ENCODE data around the gene PLCH1. TPM values are rescaled to one million over a fixed set of nuclear protein-coding genes. Genes with fewer than 3 reads are reported as not detected.

PLCH1 gene
- total and polyA plus RNA-seq, 2 of the 13 experiments (the other 11 are each of a cell fraction or from before 2014, with no cell fraction given): 2.0 to 3.0 TPM

DNA sequence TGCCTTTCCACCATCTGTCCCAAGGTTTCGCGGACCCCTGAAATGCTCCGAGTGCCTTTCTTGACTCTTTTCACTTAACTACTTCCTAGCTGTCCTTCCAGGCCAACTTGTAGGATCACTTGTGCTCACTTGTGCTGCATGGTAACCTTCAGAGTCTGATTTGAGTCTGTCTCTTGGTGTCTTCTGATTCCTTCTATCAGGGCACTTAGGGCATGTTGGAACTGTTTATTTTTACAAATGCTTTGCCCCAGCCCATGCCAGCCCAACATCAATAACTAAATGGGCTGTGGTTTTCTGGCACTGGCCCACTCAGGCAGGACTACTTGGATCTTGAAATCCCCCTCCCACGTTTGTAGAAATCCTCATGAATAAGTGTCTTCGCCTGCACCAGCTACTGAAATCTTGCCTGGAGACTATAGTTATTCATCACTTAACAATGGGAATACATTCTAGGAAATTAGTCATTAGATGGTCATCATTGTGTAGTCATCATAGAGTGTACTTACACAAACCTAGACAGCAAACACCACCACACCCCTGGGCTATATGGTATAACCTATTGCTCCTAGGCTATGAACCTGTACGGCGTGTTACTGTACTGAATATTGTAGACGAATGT, 328.3 kb downstream of the PLCH1 start:
- no peak overlapping the region for H3K27ac ChIP-seq (ENCODE audit: extremely low read length, insufficient read depth, low read length)
- H3K9ac ChIP-seq (ENCODE audit: insufficient read depth, low read depth, low read length): no peak overlapping the region
- intact Hi-C loops (cut with micrococcal nuclease; ENCODE audit: unreplicated experiment) (no loop called here), in situ Hi-C loops (cut with HindIII; ENCODE audit: extremely low pct_ligation_motif_present, low pct_unique_long_range_greater_than_20kb) (no loop called here)
- no peak overlapping the region for H3K4me3 ChIP-seq (replicated peaks in 1 of 3; ENCODE audit: insufficient read depth in 1 of 3, low read depth in 2 of 3, low read length in 3 of 3)
- DNase-seq (ENCODE audit: low spot score): no peak
- ChIA-PET CTCF (ENCODE audit: low intra/inter-chr PET ratio, low total read pairs) (no interaction called here), POLR2A (no interaction called here)
- no peaks in the 10 kb centered on the region for H4K20me1 ChIP-seq (ENCODE audit: insufficient read depth, low read length)
- WGBS (ENCODE audit: low lambda C conversion rate): 30% methylated on average over 8 of the region's 8 CpGs
- no peak overlapping the region for H3K4me2 ChIP-seq (ENCODE audit: low read depth, low read length)
- no peaks in the 10 kb centered on the region for H3K79me2 ChIP-seq (ENCODE audit: insufficient read depth, low read length)
- no peak for FAIRE-seq
- H3K36me3 ChIP-seq (replicated peaks in 1 of 2; ENCODE audit: control insufficient read depth in 1 of 2, insufficient read depth in 2 of 2, low read length in 2 of 2): no peaks in the 10 kb centered on the region
- H3K27me3 ChIP-seq (ENCODE audit: control insufficient read depth in 1 of 2, insufficient read depth in 2 of 2, low read length in 2 of 2): no peaks in the 10 kb centered on the region; a peak in 1 of 5 replicates
- no peak overlapping the region for H2AFZ ChIP-seq (ENCODE audit: low read length)
- no TSS peak for BruUV-seq (replicated peaks)
- no peaks in the 10 kb centered on the region; the same call in 1 of the 2 replicates for H3K4me1 ChIP-seq (ENCODE audit: insufficient read depth, low read length)
- no peak for ATAC-seq
- no peaks in the 10 kb centered on the region for H3K9me3 ChIP-seq (ENCODE audit: low read length)
- no peak for TF ChIP-seq SRSF4 (IDR thresholded peaks at IDR 0.05; ENCODE audit: low read depth, low read length, poor library complexity, severe bottlenecking)
- no peak for TF ChIP-seq FOXA1 (IDR thresholded peaks at IDR 0.05)
- no peak for TF ChIP-seq FOXA1 (CRISPR knock-in tag; IDR thresholded peaks at IDR 0.05)
- TF ChIP-seq ETV6 (CRISPR knock-in tag; conservative IDR thresholded peaks at IDR 0.05): no peak
- TF ChIP-seq, protein P1, sequence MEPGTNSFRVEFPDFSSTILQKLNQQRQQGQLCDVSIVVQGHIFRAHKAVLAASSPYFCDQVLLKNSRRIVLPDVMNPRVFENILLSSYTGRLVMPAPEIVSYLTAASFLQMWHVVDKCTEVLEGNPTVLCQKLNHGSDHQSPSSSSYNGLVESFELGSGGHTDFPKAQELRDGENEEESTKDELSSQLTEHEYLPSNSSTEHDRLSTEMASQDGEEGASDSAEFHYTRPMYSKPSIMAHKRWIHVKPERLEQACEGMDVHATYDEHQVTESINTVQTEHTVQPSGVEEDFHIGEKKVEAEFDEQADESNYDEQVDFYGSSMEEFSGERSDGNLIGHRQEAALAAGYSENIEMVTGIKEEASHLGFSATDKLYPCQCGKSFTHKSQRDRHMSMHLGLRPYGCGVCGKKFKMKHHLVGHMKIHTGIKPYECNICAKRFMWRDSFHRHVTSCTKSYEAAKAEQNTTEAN (CRISPR knock-in tag; conservative IDR thresholded peaks at IDR 0.05): no peak
- TF ChIP-seq, protein P2, sequence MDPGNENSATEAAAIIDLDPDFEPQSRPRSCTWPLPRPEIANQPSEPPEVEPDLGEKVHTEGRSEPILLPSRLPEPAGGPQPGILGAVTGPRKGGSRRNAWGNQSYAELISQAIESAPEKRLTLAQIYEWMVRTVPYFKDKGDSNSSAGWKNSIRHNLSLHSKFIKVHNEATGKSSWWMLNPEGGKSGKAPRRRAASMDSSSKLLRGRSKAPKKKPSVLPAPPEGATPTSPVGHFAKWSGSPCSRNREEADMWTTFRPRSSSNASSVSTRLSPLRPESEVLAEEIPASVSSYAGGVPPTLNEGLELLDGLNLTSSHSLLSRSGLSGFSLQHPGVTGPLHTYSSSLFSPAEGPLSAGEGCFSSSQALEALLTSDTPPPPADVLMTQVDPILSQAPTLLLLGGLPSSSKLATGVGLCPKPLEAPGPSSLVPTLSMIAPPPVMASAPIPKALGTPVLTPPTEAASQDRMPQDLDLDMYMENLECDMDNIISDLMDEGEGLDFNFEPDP (CRISPR knock-in tag; conservative IDR thresholded peaks at IDR 0.05): no peak
- TF ChIP-seq ZMYM2 (CRISPR knock-in tag; IDR thresholded peaks at IDR 0.05): no peak
- TF ChIP-seq, protein P3, sequence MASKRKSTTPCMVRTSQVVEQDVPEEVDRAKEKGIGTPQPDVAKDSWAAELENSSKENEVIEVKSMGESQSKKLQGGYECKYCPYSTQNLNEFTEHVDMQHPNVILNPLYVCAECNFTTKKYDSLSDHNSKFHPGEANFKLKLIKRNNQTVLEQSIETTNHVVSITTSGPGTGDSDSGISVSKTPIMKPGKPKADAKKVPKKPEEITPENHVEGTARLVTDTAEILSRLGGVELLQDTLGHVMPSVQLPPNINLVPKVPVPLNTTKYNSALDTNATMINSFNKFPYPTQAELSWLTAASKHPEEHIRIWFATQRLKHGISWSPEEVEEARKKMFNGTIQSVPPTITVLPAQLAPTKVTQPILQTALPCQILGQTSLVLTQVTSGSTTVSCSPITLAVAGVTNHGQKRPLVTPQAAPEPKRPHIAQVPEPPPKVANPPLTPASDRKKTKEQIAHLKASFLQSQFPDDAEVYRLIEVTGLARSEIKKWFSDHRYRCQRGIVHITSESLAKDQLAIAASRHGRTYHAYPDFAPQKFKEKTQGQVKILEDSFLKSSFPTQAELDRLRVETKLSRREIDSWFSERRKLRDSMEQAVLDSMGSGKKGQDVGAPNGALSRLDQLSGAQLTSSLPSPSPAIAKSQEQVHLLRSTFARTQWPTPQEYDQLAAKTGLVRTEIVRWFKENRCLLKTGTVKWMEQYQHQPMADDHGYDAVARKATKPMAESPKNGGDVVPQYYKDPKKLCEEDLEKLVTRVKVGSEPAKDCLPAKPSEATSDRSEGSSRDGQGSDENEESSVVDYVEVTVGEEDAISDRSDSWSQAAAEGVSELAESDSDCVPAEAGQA (IDR thresholded peaks at IDR 0.05; ENCODE audit: low read depth): no peak
- TF ChIP-seq, protein P3 (CRISPR knock-in tag; IDR thresholded peaks at IDR 0.05; ENCODE audit: borderline replicate concordance): no peak
- TF ChIP-seq, protein P4, sequence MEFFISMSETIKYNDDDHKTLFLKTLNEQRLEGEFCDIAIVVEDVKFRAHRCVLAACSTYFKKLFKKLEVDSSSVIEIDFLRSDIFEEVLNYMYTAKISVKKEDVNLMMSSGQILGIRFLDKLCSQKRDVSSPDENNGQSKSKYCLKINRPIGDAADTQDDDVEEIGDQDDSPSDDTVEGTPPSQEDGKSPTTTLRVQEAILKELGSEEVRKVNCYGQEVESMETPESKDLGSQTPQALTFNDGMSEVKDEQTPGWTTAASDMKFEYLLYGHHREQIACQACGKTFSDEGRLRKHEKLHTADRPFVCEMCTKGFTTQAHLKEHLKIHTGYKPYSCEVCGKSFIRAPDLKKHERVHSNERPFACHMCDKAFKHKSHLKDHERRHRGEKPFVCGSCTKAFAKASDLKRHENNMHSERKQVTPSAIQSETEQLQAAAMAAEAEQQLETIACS (CRISPR knock-in tag; IDR thresholded peaks at IDR 0.05): no peak
- no peak for TF ChIP-seq AKAP8 (CRISPR knock-in tag; IDR thresholded peaks at IDR 0.05)
- no peak for TF ChIP-seq ZKSCAN5 (CRISPR knock-in tag; IDR thresholded peaks at IDR 0.05)
- TF ChIP-seq, protein P5, sequence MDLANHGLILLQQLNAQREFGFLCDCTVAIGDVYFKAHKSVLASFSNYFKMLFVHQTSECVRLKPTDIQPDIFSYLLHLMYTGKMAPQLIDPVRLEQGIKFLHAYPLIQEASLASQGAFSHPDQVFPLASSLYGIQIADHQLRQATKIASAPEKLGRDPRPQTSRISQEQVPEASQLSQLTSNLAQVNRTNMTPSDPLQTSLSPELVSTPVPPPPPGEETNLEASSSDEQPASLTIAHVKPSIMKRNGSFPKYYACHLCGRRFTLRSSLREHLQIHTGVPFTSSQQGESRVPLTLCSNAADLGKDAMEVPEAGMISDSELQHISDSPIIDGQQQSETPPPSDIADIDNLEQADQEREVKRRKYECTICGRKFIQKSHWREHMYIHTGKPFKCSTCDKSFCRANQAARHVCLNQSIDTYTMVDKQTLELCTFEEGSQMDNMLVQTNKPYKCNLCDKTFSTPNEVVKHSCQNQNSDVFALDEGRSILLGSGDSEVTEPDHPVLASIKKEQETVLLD (CRISPR knock-in tag; IDR thresholded peaks at IDR 0.05; ENCODE audit: low read depth): no peak

Data from HepG2 (cell line).